HL-60 (cell line): ENCODE data around the gene PTPRJ.

ENCODE experiments used
- CTCF ChIP-seq: IDR thresholded peaks from one replicate; pipeline ENCODE4 v1.5.1; 2011; ENCODE audit warnings: low read length, control low read depth, inconsistent platforms; ENCODE audit not compliant: insufficient read depth
- POLR2AphosphoS5 ChIP-seq: IDR thresholded peaks from 2 replicates; pipeline ENCODE4 v1.6.1; 2012; ENCODE audit warnings: low read depth

GRCh38 chr11:48045536-48045935, 65.2 kb downstream of the PTPRJ start:
- TF ChIP-seq CTCF: no peak
- TF ChIP-seq POLR2AphosphoS5: no peak
